RPMI8226 (cell line): ENCODE data around the gene ZDHHC18.
A peak's percentile ranks its signal among the peaks of the same experiment; 100 is the strongest.
"Not testable (repeated sequence)": the region's sequence is repeated elsewhere in the genome, so short reads cannot be mapped to it uniquely, and the experiment has no call there.

Source experiments
- DNase-seq: peaks from one replicate; pipeline ENCODE4 v3.0.0-alpha.2; 2015

The ZDHHC18 gene

DNA sequence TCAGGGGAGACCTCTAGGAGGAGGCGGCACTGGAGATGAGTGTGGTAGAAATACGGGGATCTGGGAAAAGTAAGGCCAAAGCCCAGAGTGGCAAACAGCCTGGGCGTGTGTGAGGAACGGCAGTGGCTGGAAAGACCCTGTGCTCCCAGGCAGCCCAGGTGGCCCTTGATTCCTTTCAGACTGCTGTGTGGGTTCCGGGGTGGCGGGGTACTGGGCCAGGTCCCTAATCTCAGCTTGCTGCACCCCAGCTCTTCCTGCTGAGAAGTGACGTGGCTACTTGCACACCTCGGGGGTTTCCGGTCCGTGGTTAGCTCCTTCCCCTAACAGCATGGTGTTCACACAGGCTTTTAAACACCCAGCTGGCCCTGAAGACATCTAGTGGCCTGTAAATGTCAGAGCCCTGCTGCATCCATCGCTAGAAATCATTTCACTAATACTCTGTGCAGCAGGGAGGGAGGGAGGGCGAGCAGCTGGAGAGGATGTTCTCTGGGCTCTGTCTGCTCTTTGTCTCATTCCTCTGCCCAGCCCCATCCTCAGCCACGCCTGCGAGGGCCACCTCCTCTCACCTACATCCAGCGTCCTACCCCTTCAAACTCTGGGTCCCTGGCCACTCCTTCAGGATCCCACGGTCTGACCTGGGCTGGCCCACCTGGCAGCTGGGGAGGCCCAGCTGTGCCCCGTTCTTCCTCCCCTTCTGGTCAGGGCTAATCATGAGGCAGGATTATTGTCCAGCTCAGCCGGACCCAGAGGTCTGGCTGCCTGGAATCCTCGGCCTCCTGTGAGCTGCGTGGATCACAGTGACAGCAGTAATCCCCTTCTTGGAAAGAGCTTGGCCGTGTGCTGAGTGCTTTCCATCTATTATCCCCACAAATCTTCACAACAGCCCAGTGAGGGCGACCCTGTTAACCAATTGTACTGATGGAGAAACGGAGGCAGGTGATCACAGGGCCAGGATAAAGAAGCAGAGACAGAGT lies 7.2 kb downstream of the ZDHHC18 start:
- DNase-seq: peak; percentile 54

DNA sequence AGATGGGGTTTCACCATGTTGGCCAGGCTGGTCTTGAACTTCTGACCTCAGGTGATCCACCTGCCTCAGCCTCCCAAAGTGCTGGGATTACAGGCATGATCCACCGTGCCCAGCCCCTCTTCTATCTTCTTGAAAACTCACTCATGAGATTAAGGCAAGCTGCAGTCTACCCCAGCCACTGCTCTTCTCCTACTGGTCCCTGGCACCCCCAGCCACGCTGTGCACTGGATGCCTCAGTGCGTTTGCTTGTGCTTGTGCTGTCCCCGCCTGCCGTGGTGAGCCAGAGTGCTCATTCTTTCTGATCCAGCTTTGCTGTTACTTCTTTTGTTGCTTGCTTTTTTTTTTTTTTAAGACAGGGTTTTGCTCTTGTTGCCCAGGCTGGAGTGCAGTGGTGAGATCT lies 11.2 kb downstream of the ZDHHC18 start:
- not testable (repeated sequence) for DNase-seq

DNA sequence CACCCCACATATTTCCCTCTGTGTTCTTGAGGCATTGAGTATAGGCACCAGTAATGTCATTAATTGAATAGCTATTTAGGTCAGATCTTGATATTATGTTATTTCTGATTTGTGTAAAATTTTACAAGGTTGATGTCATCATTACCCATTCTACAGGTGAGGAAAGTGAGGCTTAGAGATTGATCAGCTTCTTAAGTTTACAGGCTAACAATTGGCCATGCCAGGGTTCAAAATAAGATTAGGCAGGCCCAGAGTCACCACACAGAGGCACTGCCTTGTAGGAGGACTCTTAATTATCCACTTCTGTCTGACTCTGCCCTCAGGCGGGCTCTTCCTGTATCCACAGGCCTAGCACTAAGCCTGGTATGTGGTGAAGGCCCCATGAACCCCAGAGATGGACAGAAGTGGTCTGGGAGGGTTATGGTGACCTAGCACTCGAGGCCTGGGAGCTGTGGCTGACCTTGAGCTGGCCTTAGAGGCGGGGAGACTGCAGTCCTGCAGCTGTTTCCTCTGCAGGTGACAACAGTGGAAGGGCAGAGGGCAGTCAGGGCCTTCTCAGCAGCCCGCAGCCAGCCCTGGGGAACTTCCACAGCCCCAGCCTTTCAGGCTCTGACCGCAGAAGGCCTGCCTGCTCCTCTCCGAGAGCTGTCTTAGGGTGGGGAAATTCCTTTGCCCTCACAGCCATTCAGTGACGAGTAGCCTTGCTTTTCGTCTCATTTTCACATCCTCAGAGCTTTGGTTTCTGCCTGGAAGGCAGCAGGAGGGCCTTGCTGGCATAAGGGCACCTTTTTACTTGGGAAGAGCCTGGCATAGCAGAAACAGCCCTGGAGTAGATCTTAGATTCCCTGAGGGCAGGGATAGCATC lies 12.2 kb downstream of the ZDHHC18 start:
- DNase-seq: peak; percentile 95

DNA sequence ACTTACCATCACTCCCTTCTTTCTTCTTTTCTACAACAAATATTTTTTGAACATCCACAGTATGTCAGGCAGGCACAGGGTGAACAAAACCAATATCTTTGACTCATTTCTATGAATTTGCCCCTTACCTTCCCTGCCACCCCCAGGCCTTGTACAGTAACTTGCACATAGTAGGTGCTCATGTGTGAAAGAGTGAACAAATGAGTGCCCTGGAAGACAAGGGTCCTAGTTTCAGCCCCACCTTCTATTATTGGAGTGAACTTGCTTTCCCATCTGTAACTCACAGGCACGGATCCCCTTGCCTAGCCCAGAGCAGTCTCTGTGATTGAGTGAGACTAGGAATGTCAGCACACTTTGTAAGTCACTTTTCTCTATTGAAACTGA lies 12.8 kb downstream of the ZDHHC18 start:
- no peak for DNase-seq

DNA sequence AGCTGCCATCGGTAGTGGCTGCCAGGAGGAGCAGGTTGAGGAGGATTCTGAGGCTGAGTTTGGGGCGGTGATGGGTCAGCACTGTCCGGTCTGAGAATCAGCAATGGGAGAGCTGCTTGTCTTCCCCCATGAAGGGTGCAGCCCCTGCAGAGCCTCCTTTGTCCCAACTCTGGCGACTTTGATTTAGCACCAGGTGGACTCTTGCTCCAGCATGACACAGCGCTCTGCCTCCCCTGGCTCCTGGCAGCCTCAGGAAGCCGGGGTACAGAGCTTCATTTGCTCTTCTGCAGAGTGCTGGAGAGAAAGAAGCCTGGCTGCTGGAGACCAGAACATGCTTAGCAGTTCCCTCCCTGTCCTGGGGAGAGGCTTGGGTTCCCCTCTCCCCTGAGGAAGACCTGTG lies 13.3 kb downstream of the ZDHHC18 start:
- no peak for DNase-seq

DNA sequence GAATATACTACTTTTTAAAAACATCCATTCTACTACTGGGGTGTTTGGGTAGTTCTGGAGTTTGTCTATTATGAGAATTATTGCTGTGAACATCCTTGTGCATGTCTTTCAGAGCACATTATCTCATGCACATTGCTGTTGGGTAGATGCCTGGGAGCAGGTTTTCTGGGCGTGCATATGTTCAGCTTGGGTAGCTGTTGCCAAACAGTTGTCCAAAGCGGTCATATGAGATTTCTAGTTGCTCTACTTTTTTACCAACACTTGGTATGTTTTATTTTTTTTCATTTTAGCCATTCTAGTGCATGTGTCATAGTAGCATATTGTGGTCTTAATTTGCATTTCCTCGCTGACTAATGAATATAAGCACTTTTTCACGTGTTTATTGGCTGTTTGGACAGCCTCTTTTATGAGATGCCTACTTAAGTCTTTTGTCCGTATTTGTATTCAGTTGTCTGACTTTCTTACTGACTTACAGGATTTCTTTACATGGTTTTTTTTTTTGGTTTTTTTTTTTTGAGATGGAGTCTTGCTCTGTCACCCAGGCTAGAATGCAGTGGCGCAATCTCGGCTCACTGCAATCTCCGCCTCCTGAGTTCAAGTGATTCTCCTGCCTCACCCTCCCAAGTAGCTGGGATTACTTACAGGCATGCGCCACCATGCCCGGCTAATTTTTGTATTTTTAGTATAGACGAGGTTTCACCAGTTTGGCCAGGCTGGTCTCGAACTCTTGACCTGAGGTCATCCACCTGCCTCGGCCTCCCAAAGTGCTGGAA lies 18.1 kb downstream of the ZDHHC18 start:
- no peak for DNase-seq

DNA sequence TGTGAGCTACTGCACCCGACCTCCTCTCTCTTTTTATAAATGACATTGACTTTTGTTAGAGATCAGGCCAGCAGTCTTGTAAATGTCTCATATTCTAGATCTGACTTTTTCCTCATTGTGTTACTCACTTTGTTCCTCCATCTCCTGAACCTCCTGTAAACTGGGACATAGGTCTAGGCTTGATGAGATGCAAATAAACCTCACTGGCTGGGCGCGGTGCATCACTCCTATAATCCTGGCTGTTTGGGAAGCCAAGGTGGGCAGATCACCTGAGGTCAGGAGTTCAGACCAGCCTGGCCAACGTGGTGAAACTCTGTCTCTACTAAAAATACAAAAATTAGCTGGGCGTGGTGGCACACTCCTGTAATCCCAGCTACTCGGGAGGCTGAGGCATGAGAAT lies 21.3 kb downstream of the ZDHHC18 start:
- DNase-seq: not testable (repeated sequence)

DNA sequence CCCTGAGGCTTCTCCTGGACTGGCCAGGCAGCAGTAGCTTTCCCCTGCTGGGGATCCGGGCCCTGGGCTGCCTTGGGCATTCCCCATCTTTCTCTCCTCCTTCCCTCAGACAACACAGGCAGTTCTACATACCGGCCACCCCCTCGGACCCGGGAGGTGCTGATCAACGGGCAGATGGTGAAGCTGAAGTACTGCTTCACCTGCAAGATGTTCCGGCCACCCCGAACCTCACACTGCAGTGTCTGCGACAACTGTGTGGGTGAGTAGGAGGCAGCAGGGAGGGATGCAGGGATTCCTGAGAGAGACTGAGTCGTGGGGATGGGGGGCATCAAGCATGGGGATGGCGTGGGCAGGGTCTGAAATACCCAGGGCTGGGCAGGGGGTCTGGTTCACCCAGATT lies 22.0 kb downstream of the ZDHHC18 start:
- no peak for DNase-seq

DNA sequence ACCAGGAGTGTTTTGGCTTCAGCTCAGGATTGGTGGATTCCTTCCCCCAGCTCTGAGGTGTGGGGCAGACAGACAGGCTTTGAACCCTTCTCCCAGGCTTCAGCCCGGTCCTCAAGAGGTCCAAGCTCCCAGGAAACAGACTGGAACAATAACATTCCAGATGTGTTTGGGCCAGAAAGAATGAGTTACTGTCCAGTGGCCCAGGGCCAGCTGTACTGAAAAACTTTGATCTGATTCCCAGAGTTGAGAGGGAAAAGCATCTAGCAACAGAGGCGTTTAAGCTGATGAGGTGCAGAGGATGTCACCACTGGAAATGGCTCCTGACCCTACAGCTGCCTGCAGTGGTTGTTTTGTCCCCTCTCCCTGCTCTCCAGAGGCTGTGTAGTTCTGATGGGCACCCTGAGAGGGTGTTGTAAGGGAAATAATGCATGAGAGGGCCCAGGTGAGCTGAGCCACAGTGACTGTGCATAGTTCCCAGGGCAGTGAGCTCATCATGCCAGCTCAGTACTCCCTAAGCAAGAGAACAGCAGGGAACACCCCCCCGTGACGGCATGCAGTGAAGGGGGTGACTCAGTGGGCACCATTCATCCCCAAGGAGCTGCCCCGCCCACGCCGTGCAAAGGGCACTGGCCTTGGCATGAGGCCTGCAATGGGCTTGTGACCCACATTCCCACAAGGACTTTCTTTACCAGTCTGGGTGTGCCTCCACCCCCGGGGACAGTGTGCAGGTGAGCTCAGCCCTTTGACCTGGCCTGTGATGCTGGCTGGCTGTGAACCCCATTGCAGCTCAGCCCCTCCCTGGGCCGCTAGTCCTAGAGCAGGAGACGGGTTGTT lies 22.7 kb downstream of the ZDHHC18 start:
- DNase-seq: no peak

DNA sequence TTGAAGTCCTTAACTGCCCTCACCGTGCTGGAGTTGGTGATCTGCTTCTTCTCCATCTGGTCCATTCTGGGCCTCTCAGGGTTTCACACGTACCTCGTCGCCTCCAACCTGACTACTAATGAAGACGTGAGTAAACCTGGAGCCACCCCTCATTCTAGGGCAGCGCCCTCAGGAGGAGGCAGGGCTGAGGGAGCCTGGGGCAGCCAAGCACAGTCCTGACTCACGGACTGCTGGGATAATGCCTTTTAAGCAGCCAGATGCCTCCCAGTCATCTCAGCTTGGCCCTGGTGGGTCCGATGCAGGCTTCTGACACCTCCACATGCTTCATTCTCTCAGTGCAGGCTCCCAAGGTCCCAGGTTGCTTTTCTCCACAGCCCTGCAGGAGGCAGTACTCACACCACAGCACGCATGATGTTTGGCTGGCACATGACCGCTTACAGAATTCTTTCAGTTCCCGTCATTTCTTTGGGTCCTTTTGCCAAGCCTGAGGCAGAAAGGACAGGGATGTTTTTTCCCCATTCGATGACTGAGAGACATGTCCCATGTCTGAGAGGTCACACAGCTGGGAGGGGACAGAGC lies 24.7 kb downstream of the ZDHHC18 start:
- DNase-seq: no peak

DNA sequence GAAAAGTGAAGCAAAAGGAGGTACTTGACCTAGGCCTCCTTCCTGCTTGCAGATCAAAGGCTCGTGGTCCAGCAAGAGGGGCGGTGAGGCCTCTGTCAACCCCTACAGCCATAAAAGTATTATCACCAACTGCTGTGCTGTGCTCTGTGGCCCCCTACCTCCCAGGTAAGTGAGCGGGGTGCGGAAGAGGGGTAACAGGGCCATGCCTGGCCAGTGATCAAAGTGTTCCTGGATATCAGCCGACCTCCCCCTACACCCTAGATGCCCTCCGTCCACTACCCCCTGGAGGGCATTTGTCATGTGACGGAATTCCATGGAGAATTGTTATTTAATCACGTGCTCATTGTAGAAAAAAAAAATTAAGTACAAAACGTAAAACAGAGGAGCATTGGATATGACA lies 26.2 kb downstream of the ZDHHC18 start:
- DNase-seq: no peak

DNA sequence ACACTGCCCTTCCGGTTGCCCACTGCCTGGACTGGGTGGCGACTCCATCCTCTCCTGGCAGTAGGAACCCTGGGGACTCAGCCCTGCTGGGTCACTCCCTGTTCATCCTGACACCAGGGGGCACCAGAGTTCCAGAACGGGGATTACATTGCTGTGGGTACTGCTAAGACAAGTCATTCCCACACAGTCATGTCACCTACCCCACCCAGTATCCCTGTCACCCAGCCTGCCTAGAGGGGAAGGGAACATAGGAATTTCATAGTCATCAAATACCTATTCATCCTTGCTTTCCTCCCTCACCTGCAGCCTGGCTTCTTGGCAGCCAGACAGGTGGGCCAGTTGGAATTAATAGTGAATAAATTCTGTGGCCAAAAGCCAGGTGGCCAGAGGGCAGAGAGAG lies 26.7 kb downstream of the ZDHHC18 start:
- DNase-seq: peak; percentile 86

DNA sequence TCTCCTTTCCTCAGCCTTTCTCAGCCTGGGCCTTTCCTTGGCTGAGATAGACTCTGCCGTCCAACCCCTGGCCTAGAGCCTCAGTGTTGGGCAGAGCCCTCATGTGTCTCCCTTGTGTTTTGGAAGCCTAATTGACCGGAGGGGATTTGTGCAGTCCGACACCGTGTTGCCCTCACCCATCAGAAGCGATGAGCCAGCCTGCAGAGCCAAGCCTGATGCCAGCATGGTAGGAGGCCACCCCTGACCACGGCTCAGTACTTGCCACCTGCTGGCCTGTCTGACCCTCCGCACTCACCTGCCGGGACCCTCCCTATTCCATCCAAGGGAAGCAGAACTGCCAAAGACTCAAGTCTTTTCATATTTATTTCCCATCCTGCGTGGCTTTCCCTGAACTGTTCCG lies 27.1 kb downstream of the ZDHHC18 start:
- DNase-seq: no peak

DNA sequence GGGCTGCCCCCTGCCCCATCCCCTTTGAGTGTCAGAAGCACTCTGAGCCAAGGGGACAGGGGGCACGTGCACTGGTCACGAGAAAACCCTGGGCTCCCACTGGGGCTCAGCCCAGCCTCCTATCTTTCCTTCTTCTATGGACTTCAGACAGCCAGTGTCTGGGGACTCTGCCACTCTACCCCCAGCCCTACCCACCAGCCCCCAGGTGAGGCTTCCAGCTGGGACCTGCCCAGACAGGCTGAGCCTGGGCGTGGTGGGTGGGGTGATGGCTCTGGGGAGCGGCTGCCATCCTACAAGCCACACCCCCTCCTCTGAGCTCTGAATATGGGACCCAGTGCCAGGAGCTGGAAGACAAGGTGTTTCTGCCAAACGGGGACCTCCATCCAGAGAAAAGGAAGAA lies 28.4 kb downstream of the ZDHHC18 start:
- no peak for DNase-seq

DNA sequence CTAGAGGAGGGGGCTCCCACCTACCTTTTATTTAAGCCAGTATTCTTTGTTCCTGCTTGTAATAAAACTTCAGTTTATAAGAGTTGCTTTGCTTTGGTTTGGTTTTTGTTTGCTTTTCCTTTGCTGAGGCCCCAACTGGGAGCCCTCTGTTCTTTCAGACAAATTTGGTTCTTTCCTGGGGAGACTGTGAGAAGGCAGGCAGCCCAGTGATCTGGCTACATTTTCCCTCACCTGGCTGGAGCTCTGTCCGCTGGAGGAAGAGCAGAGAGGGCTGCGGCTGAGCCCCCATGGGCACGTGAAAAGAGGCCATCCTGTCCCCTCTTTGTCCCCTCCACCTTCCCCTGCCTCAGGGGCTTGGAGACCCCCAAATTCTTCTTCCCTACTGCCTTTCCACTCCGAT lies 29.1 kb downstream of the ZDHHC18 start:
- DNase-seq: no peak

DNA sequence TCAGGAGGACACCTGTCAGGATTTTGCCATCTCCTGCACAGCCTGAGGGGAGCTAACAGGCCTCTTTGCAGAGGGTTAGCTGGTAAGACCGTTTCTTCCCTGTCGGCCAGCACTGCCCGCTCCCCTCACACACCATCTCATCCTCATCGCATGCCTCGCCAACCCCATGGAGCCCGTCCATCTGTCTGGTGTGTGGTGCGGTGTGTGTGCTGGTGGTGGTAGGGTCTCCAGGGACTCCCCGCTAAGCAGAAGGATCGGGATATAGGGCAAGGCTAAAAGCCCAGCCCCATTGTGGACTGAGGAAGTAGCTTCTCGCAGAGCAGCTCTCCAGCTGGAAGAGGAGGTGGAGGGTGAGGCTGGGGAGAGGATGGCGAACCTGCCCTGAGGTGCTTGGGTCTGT lies 29.7 kb downstream of the ZDHHC18 start:
- DNase-seq: no peak

DNA sequence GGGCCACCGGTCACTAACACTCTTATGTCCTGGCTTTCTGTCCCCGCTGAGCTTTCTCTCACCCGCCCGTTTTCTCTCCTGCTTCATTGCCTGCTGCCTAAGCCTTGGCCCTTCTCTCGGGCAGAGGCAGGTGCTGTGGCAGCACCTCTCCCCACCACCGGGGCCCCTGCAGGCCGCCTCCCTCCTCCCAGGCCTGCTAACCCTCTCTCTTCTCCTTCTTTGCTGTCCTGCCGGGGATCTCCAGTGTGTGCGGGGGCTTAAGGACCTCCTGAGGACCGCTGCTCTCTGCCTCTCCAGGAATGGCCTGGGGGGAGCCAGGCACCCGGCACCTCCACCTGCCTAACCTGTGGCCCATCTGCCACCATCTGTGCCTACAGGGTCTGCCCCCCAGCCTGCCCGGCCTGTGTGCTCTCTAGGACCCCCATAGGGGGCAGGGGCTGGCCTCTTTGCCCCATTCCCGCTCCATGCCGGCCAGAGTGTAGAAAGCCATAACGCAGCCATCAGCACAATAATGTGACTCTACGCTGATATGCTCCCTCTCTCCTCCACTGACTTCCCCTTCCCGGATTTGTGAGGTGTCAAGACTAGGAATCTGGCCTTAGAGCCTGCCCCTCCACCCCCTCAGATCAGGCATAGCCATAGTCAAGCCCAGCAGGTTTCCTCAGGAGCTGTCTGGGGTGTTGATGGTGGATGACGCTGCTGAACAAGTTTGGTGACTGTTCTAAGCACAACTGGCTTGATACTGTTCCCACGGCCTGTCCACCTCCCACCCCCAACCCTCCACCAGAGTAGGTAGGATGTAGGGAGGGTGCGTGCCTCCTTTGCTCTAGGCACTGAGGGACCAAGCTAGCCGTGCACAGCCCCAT lies 30.3 kb downstream of the ZDHHC18 start:
- no peak for DNase-seq

DNA sequence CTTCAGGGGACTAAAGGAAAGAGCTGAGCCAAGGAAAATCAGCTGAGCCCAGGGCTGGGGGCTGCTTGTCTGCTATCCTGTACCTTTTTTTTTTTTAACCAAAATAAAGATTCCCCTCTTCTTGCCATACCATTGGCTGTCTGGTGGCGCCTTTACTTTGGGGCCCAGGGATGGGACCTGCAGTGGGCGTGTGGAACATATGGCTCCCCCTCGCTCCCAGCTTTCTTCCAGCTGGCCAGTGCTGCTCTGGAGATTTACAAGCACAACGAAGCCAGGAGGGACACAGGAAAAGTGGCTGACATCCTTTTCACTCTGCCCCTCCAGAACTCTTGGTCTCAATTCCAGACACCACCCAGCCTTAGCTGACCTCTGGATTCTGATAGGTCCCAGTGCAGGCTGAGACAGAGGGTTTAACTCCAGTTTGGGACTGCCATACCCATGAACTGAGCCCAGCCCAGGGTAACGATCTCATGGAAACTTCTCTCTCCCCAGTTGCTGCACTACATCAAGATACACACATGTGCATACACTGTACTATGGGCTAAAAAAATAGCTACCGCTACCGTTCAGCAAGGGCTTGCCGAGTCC lies 31.1 kb downstream of the ZDHHC18 start:
- DNase-seq: no peak

DNA sequence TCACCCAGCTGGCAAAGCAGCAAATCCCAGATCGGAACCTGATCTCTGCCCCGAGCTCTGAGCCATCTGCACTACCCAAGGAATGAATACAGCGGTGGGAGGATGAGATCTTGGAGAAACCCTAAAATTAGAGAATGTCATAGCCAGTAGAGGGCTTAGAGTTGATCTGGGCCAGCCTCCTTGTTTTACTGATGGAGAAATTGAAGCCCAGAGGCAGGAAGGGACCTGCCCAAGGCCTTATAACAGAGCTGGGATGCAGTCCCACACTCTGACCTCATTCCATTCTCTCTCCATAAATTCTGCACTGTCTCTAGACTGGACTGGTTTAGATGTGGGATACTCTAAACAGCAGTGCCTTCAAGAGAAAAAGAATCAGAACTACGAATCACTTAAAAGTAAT lies 31.7 kb downstream of the ZDHHC18 start:
- no peak for DNase-seq

DNA sequence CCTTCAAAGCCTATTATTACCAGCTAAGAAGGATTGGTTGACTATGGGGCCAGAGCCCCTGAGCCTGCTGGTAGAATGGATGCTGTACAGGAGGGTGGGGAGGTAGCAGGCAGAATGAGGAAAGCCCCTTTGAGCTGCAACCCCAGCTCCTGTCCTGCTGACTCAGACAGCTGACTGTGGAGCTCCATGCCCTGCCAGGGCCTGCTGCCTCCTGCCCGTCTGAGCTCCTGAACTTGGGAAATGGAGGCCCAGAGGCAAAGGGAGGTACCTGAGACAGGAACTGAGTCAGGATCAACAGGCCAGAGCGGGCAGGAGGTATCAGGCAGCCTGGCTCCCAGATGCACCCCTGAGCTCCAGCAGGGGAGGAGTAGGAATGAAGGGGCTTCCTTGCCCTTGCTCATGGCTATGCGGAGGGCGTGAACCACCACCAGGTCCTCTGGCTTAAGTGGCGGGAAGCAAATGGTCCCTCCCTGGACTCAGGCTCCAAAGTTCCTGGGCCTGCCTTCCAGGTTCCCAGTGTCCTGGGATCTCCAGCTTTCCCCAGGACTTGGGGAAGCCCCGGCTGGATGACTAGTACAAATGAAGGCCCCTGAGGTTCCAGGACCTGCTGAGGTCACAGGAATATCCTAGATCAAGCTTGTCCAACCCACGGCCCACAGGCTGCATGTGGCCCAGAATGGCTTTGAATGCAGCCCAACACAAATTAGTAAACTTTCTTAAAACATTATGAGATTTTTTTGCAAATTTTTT lies 32.6 kb downstream of the ZDHHC18 start:
- DNase-seq: no peak
